Keratinocyte (primary cell): ENCODE results near the gene KRT25. TPM values are rescaled to one million over a fixed set of nuclear protein-coding genes. Genes with fewer than 3 reads are reported as not detected.

Source experiments
- DNase-seq: peaks from one replicate; pipeline ENCODE4 v3.0.0-alpha.2; 2011; ENCODE audit warnings: low read depth, missing footprints, low spot score
- FAIRE-seq: peaks from 2 replicates; lab custom pipeline; 2011; peaks lifted over from hg19 to GRCh38; lab: Jason Lieb, UNC
- H2AFZ ChIP-seq: 2 replicates; pipeline ENCODE4 v1.6.0; 2012; ENCODE audit warnings: low read length, control low read depth, inconsistent platforms; ENCODE audit not compliant: control insufficient read depth
- H3K27ac ChIP-seq: 2 replicates; pipeline ENCODE4 v1.5.1; 2011; ENCODE audit warnings: low read length; ENCODE audit not compliant: control insufficient read depth, insufficient read depth
- H3K27me3 ChIP-seq: 3 replicates; pipeline ENCODE4 v1.6.0; 2011; ENCODE audit warnings: low read length; ENCODE audit not compliant: control insufficient read depth, insufficient read depth; ENCODE audit errors: extremely low read depth
- H3K36me3 ChIP-seq, 2 experiments: 2 replicates in 1 of 2; 3 replicates in 1 of 2; pipeline ENCODE4 v1.5.1; 2011; ENCODE audit warnings: low read length in 2 of 2, mild to moderate bottlenecking in 1 of 2; ENCODE audit not compliant: control insufficient read depth in 2 of 2, insufficient read depth in 2 of 2; ENCODE audit errors: extremely low read depth in 1 of 2
- H3K4me1 ChIP-seq: 3 replicates; pipeline ENCODE4 v1.5.1; 2011; ENCODE audit warnings: low read length; ENCODE audit not compliant: control insufficient read depth, insufficient read depth; ENCODE audit errors: extremely low read depth
- H3K4me2 ChIP-seq: 3 replicates; pipeline ENCODE4 v1.6.0; 2011; ENCODE audit warnings: low read depth, low read length; ENCODE audit not compliant: control insufficient read depth, insufficient read depth; ENCODE audit errors: extremely low read depth
- H3K4me3 ChIP-seq, 3 experiments: fragments of 200-600 bp in 1 of 3; sonication (generic) in 1 of 3; 2 replicates in 2 of 3; 3 replicates in 1 of 3; pipeline ENCODE4 v1.5.1; 2011 to 2016; ENCODE audit warnings: low read length in 3 of 3, mild to moderate bottlenecking in 3 of 3, control low read depth in 2 of 3, inconsistent platforms in 1 of 3, low read depth in 1 of 3, mixed read lengths in 1 of 3, mixed run types in 1 of 3, moderate library complexity in 1 of 3; ENCODE audit not compliant: control insufficient read depth in 2 of 3, insufficient read depth in 2 of 3; ENCODE audit errors: extremely low read depth in 1 of 3
- H3K79me2 ChIP-seq: 2 replicates; pipeline ENCODE4 v1.6.0; 2012; ENCODE audit warnings: low read length; ENCODE audit not compliant: control insufficient read depth, insufficient read depth
- H3K9ac ChIP-seq: 3 replicates; pipeline ENCODE4 v1.6.0; 2011; ENCODE audit warnings: low read length; ENCODE audit not compliant: control insufficient read depth, insufficient read depth; ENCODE audit errors: extremely low read depth
- H3K9me1 ChIP-seq: 3 replicates; pipeline ENCODE4 v1.6.0; 2011; ENCODE audit warnings: low read length; ENCODE audit not compliant: control insufficient read depth, insufficient read depth; ENCODE audit errors: extremely low read depth
- H3K9me3 ChIP-seq: 2 replicates; pipeline ENCODE4 v1.5.1; 2012; ENCODE audit warnings: low read depth, low read length; ENCODE audit not compliant: control insufficient read depth
- H4K20me1 ChIP-seq: 3 replicates; pipeline ENCODE4 v1.6.0; 2011; ENCODE audit warnings: low read length; ENCODE audit not compliant: control insufficient read depth, insufficient read depth; ENCODE audit errors: extremely low read depth
- EZH2 ChIP-seq: IDR thresholded peaks from one replicate; pipeline ENCODE4 v1.6.1; 2012; ENCODE audit warnings: inconsistent platforms, mild to moderate bottlenecking, low read length, moderate library complexity
- dilution Hi-C: fragments of 300-500 bp; cut with MboI; formaldehyde crosslinking; loops from one replicate; pipeline ENCODE4 v1.7.0; 2020; ENCODE audit warnings: low sequenced_read_pairs; ENCODE audit not compliant: extremely low pct_ligation_motif_present
- polyA plus RNA-seq, 5 experiments: library from polyadenylated mRNA; depleted of rRNA in 3 of 5; stranded (reverse) in 3 of 5; stranded (forward) in 1 of 5; unstranded in 1 of 5; fragments of >200 nt; gene quantifications; 1 replicate in 1 of 5; 2 replicates in 3 of 5; 3 replicates in 1 of 5; pipeline versions ENCODE4 v1.2.1 to v1.2.3, GENCODE V29; 2011 to 2012; ENCODE audit warnings: missing spikeins in 2 of 5, low read depth in 1 of 5, low replicate concordance in 1 of 5
- TF ChIP-seq, protein P1 (sequence below), 3 experiments: IDR thresholded peaks in 1 of 3; conservative IDR thresholded peaks in 1 of 3; optimal IDR thresholded peaks in 1 of 3; 2 replicates in 2 of 3; 3 replicates in 1 of 3; pipeline versions ENCODE3 to v1.5.1; 2011; ENCODE audit warnings: low read length in 3 of 3, mild to moderate bottlenecking in 3 of 3, moderate library complexity in 2 of 3, control low read depth in 1 of 3, inconsistent platforms in 1 of 3; ENCODE audit not compliant: insufficient read depth in 2 of 3; ENCODE audit errors: extremely low read depth in 1 of 3

KRT25 gene
- polyA plus RNA-seq, 1 donor (not counting 4 experiments of a cell fraction or from before 2014, with no cell fraction given): not detected

DNA sequence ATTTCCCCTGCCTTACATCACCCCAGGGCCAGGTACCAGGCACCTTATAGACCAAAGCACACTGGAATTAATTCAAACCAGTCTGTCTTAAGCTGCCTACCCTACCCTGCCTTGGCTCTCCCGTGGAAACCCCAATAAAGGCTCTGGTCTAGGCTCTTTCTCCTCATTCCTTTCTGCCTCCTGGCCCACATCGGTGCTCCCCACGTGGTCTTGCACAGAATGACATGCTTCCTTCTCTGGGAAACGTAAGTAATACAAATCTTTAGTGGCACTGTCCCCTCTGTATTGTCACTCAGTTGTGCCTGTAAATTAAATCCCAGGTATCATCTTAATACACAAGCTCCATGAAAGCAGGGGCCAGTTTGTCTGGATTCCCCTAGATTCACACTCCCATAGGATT is 16.6 kb downstream of the KRT25 start:
- no peak overlapping the region for H3K9ac ChIP-seq
- H3K27ac ChIP-seq: no peak overlapping the region
- peaks cover 3% of the 10 kb centered on the region for H3K9me3 ChIP-seq
- DNase-seq: no peak
- TF ChIP-seq, protein P1, sequence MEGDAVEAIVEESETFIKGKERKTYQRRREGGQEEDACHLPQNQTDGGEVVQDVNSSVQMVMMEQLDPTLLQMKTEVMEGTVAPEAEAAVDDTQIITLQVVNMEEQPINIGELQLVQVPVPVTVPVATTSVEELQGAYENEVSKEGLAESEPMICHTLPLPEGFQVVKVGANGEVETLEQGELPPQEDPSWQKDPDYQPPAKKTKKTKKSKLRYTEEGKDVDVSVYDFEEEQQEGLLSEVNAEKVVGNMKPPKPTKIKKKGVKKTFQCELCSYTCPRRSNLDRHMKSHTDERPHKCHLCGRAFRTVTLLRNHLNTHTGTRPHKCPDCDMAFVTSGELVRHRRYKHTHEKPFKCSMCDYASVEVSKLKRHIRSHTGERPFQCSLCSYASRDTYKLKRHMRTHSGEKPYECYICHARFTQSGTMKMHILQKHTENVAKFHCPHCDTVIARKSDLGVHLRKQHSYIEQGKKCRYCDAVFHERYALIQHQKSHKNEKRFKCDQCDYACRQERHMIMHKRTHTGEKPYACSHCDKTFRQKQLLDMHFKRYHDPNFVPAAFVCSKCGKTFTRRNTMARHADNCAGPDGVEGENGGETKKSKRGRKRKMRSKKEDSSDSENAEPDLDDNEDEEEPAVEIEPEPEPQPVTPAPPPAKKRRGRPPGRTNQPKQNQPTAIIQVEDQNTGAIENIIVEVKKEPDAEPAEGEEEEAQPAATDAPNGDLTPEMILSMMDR (optimal IDR thresholded peaks at IDR 0.05 in 1 of 3, IDR thresholded peaks at IDR 0.05 in 1 of 3, conservative IDR thresholded peaks at IDR 0.05 in 1 of 3; ENCODE audit: extremely low read depth in 1 of 3, insufficient read depth in 2 of 3, low read length in 3 of 3): no peak
- TF ChIP-seq EZH2: no peak
- FAIRE-seq: no peak
- no peak overlapping the region for H2AFZ ChIP-seq
- no peaks in the 10 kb centered on the region for H3K9me1 ChIP-seq
- dilution Hi-C loops: no loop called here
- H3K79me2 ChIP-seq: no peaks in the 10 kb centered on the region
- H3K4me1 ChIP-seq: peaks cover 16% of the 10 kb centered on the region
- H3K4me3 ChIP-seq: no peak overlapping the region
- no peak overlapping the region for H3K4me2 ChIP-seq
- H4K20me1 ChIP-seq: no peaks in the 10 kb centered on the region
- peaks cover 20% of the 10 kb centered on the region for H3K27me3 ChIP-seq
- no peaks in the 10 kb centered on the region for H3K36me3 ChIP-seq

DNA sequence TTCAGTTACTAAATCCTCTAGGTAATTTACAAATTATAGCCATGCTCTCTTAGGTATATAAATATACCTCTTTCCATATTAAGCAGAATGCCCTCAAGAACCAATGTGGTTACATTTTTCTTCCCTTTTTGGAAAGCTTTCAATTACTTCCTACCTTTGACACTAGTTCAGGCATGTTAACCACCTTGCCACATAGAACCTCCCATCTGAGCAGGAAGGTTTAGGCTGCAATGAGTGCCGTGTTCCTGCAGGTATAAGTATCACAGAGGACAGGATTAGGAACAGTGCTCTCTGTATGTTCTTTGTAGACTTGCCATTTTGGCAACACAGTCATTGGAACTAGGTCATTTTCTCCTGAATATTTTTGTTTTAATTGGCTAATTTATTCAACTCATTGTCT is 20.1 kb downstream of the KRT25 start:
- FAIRE-seq (peak; percentile 99), DNase-seq (peak; percentile 25)
- dilution Hi-C loops: no loop called here
- Histone ChIP-seq H3K27ac (no peak overlapping the region), H3K4me2 (peak overlapping the region; percentile 33), H3K36me3 (no peaks in the 10 kb centered on the region), H3K27me3 (peaks cover 15% of the 10 kb centered on the region), H3K9me3 (no peaks in the 10 kb centered on the region), H3K9ac (no peak overlapping the region), H4K20me1 (no peaks in the 10 kb centered on the region), H2AFZ (no peak overlapping the region), H3K4me3 (no peak overlapping the region), H3K79me2 (no peaks in the 10 kb centered on the region), H3K9me1 (no peaks in the 10 kb centered on the region), H3K4me1 (peaks cover 16% of the 10 kb centered on the region)
- no peak for TF ChIP-seq EZH2
- TF ChIP-seq, protein P1 (optimal IDR thresholded peaks at IDR 0.05 in 1 of 3, IDR thresholded peaks at IDR 0.05 in 1 of 3, conservative IDR thresholded peaks at IDR 0.05 in 1 of 3; ENCODE audit: extremely low read depth in 1 of 3, insufficient read depth in 2 of 3, low read length in 3 of 3): no peak
